NCI-H82 treated with DMSO at 0.1 percent for 48 hours (cell line): Measurements from ENCODE around the gene SQOR.
A peak's percentile ranks its signal among the peaks of the same experiment; 100 is the strongest.

ENCODE experiments used
- DNase-seq: peaks from one replicate; lab custom pipeline; 2025; ENCODE audit not compliant: unreplicated experiment; lab: John Stamatoyannopoulos, UW

Gene SQOR

DNA sequence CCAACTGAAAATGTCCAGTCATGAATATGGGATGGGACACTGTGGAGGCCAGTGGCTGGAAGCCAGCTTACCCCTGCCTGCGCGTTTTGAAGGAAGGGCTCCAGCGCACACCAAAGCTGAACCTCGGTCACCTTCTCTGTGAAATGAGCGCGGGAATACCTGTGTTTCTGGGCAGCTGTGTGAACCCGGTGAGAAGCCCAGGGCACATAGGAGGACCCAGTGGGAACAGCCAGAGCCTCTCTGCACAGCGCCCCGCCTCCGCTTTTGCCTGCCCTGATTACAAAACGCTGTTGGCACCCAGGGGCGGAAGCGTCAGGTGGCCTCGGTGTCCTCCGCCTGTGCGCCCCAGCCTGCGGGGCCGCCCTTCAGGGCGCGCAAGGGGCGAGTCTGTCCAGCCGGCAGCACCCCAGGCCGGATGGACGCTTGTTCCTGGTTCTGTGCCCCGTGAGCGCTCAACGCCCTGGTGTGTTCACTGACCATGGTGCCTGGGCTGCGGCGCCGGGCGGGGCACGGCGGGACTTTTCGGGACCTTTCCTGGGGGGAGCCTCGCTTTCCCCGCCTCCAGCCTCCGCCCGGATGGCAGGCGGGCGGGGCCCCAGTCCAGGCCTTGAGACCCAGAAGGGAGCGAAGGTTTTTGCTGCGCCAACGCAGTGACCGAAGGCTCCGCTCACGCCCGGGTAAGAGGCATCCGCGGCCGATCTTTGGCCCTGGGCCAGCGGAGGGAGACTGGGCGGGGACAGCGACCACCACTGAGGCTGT lies at the start of gene SQOR:
Gene SQOR (plus strand): TSS at position 598 of the 759 bp plus-strand sequence. CDS start 23,895 bp downstream, outside the sequence.
- DNase-seq = no peak

DNA sequence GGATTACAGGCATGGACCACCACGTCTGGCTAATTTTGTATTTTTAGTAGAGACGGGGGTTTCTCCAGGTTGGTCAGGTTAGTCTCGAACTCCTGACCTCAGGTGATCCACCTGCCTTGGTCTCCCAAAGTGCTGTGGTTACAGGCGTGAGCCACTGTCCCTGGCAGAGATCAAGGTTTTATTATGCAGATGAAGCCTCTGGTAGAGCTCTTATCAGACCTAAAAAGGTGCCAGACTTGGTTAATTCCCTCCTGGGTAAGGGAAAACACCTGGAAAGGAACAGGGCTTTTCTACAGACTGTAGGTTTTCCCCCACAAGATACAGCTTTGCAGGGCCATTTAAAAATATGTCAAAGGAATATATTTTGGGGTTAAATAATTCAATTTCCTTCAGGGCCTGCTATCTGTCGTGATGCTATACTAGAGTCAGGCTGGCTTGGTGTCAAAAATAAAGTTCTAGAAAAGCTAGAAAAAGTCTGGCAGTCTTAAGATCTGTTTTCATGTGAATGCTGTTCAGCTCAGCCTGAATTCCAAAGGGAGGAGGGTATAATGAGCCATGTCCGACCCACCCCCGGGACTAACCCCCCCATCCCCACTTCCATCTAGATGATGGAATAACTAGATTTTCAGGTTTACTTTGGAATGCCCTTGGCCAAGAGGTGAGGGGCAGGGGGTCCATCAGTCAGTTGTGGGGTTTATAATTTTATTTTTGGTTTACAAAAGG lies 49.6 kb upstream of the SQOR start:
- no peak for DNase-seq

DNA sequence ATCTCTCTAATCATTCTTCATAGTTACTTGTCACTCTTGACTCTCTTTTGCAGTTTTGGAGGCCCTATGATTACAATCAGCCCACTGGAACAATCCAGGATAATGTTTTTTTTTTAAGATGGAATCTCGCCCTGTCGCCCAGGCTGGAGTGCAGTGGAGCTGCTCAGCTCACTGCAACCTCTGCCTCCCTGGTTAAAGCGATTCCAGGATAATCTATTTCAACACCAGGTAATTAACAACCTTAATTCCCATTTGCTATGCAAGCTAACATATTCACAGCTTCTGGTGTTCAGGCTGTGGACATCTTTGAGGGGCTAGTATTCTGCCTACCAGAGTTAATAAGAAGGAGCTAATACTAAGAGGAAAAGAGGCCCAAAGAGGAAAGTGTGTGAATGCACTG lies 48.7 kb upstream of the SQOR start:
- DNase-seq = no peak

DNA sequence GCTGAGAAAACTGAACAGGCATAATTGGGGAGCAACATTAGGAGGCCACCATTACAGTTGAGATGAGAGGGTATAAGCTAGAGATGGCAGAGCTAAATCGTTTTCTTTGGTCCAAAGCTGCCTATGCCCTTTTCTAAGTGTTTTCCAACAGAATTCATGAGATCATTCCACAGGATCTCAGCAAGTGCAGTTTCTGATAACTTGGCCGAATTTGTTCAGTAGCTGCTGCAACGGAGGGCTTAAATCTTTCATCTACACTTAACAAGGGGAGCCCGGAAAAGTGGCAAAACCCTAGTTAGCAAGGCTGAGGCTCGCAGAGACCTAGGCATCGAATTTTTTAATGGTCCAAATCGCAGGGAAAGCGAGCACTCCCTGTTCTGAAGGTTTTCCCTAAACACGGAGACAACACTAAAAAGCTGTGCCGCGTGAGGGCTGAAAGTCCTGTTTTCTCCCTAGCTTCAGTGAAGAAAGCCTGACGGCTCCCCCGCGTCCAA lies 48.2 kb upstream of the SQOR start:
- DNase-seq = no peak

DNA sequence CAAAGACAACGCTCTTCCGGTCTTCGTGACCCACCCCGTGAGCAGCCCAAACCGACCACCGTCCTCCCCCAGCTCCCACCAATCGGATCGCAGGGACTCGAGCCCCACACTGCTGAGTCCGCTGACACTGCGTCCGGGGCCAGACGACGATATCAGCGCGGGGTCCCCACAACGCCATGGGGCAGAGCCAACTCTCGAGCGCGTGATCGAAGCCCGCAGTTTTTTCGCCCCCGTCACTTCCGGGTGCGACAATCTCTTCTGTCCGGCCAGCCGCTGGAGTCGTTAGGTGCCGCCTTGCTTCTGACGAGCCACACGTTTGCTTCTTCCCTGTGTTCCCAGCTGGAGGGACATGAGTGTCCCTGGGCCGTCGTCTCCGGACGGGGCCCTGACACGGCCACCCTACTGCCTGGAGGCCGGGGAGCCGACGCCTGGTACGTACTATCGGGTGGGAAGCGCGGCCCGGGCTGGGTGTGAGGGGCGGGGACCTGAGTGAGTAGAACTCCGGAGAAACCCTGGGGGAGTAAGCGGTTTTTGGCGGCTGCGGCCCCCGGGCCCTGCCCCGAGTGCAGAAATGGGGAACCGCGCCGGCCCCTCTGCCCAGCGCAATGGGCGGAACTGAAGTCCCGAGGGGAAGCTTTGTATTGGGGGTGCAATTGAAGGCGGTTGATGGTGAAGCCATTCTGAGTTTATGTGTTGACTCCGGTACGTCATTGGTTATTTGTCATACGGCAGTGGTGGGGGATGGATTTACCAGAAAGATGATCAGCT lies 47.5 kb upstream of the SQOR start, which contains the start of gene BLOC1S6:
Gene BLOC1S6 (plus strand): TSS at position 285 of the 768 bp plus-strand sequence. CDS start 65 bp downstream, at position 350.
- DNase-seq = peak; percentile 79

DNA sequence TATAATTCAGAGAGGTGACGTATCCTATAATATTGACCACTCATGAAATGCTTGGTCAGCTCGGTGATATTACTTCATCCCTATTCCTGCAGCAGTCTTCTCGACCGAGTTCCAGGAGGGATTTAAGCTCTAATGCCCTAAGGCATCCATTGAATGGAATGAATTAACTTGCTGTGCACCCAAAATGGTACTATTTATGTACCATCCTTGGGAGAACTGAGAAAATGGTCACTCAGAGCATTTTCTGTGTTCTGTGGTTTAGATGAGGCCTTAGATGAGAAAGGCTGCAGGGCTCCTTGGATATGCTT lies 47.0 kb upstream of the SQOR start:
- no peak for DNase-seq

DNA sequence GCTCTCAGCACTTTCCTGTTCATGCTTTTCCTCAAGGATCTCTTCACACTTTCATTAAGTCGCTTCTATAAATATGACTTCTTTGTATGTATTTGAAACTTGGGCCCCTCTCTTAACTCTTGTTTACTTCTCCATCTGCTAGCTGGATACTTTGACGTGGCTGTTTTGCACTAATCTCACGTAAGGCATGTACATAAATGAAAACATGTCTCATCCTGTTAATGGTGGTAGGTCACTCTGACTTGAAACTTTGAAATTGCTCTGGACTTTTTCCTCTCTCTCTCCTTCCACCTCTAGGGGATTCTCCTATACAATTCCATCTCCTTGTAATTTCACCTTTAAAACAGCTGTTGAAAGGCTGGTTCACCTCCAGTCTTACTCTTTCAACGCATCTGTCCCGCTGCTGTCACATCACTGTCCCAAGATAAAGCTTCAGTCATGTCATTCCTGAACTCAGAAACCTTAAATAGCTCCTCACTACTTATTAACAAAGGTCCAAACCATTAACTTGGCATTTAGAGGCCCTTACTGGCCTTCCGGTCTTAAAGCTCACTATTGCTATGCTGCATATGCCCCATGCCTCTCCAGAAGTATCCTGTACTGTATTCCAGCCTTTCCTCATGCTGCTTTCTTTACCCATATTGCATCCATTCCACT lies 46.5 kb upstream of the SQOR start:
- DNase-seq = no peak

DNA sequence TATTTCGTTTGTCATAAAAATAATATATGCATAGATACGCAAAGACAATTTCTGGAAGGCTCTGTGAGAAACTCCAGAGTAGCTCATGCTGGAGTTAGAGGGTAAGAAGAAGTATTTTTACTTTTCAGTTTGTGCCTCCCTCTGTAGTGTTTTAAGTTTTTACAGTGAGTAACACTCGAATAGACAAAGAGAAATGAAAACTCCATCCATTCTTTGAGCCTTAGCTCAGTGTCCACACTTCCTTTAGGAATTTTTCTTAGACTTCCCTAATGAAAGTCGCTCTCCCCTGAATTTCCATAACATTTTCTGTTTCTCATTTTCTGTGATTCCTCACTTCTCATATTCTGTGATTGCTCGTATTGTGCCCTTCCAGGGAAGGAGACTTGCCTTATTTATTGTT lies 45.6 kb upstream of the SQOR start:
- no peak for DNase-seq

DNA sequence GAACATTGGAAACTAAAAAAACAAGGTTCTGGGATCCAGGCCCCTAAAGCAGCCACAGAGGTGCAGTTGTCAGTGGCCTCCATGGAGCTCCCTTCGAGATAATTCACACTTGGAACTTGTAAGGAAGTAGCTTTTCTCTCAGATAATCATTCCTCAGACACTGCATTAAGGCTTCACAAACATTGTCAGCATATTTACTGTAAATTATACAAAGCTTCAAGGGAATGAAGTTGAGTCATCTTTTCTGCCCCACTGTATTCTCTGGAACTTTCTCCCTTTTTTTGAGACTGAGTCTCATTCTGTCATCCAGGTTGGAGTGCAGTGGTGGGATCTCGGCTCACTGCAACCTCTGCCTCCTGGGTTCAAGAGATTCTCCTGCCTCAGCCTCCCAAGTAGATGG lies 40.5 kb upstream of the SQOR start:
- no peak for DNase-seq

DNA sequence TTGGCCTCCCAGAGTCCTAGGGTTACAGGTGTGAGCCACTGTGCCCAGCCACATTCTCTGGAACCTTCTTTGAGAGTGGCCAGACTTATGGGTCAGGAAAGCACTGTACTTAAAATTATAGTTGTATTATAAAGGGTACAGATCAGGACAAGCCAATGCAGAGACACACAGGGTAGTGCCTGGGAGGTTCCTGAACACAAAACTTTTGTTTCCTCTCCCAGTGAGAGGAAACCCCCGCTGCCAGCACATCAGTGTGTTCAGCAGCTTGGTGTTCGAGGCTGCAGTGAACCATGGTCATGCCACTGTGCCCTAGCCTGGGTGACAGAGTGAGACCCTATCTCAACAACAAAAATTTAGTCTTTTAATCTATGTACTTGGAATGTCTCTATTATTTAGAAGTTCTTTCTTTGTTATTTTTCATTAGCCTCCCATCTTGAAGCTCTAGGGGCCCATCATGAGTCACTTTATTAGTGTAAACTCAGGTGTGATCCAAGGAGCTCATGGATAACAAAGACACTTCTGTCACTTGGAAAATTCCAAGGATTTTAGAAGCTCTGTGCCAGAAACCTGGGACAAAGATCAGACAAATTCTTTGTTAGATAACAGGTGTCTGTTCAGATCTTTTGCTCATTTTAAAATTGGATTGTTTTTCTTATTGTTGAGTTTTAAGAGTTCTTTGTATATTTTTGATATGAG lies 39.8 kb upstream of the SQOR start:
- no peak for DNase-seq

DNA sequence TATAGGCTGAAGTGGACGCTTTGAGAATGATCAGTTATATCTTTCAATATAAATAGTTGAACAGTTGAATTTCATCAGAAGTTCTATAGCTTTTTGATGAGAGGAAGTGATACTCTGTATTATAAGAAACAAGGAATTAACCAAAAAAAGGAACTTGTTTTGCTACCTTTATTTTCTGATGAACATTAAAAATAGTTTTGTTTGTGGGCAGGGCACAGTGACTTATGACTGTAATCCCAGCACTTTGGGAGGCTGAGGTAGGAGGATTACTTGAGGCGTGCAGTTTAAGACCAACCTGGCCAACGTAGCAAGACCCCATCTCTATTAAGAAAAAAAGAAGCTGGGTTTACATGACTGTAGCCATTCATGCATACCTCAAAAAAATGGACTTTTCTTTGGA lies 30.9 kb upstream of the SQOR start:
- DNase-seq = no peak

DNA sequence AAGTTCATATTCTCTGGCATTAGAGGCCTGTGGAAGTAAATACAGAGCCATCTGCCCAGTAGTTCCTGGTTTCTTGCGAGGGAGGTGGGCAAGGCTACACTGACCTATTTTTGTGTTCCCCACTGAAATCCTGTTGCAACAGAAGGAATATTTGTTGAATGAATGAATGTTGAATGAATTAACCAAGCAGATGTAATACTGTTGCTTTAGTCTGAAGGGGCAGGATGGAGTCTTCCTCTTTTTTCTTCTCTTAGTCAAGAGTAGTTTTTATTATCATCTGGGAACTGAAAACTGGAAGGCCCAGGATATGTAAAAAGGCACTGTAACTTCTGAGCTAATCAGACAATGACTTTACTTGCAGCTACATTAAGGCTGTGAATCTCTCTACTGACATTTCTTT lies 30.5 kb upstream of the SQOR start:
- no peak for DNase-seq

DNA sequence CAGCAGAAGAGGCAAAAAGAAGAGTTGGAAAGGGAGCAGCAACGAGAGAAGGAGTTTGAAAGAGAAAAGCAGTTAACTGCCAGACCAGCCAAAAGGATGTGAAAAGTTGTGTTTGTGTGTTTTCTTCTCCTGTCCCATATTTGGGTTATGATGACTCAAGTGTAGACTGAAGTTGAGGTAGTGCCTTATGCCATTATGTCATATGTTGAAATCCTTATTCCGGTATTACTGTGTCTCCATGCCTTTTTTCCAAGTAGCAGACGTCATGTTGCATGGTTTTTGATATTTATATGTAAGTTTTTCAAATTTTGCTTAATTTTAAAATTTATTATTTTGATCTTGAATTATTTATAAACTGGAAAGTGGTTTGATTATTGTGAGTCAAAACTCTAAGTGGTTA lies 28.4 kb upstream of the SQOR start:
- DNase-seq = no peak

DNA sequence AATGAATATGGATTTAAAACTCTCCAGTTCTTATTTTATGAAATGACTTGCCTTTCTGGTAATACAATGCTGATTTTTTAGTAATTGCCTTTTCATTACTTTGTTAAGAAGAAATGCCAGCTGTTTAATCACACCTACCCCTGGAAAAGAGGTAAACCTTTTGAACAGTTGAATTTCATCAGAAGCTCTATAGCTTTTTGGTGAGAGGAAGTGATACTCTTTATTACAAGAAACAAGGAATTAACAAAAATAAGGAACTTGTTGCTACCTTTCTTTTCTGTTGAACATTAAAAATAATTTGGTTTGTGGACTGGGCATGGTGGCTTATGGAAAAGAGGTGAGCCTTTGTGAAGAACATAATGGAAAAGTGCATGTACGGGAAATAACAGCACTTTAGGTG lies 28.0 kb upstream of the SQOR start:
- no peak for DNase-seq

DNA sequence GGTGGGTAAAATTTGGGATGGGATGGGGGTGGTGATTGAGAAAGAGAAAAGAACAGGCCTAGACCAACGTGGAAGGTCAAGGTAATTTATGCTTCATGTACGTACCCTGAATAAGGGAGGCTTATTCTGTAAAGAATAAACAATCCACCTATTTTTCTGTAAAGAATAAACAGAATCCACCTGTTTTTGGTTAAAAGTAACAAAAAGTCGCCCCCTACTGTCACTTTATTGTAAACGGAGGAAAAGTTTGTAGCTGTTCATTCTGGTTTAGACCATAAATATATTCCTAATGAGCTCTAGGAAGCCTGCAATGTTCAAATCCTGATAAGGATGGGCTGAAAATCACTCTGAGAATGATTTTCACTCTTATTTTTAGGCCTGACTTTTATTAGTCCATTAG lies 23.5 kb upstream of the SQOR start:
- no peak for DNase-seq

DNA sequence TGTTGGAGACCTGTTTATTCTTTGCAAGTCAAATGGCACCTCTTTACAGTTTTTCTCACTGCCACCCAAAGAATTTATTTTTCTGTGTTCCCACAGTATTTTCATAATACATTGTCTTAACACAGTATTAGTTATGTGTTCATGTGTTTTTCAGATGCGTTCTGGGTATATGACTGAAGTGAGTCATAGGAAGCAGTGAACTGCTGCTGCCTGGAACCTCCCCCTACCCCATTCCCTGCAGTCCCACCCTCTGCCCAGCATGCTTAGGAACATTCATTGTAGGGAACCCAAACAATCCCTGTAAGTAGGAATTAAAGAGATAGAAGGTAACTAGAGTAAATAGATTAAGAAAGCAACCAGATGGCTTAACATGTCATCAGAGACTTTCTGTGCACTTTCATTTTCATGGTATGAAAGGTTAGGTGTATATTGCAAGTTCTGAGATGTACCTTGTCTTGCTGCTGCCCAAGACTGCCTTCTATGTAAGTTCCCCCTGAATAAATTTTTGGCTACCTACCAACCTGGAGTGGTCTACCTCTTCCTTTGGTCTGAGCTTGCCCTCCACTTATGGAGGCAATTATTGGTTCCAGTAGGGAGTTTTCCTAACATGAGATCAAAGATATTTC lies 21.9 kb upstream of the SQOR start:
- peak; percentile 91 for DNase-seq

DNA sequence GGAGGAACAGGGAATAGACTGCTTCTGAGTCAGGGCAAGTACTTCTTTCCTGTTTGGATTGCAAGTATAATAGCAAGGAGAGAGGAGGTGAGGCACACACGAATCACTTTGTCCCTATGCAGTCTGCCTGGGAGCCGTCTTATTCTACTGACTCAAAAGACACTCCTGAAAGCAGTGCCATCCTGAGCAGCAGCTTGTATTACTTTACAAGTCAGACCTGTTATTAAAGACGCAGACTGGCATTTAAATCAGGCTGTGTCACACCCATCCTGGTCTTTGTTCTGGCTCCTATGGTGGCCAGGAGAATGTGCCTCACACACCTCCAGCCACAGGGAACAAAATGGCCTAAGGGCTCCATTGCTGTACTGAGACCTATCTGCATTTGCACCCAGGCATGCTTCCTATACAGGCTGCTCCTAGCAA lies 17.9 kb upstream of the SQOR start:
- no peak for DNase-seq

DNA sequence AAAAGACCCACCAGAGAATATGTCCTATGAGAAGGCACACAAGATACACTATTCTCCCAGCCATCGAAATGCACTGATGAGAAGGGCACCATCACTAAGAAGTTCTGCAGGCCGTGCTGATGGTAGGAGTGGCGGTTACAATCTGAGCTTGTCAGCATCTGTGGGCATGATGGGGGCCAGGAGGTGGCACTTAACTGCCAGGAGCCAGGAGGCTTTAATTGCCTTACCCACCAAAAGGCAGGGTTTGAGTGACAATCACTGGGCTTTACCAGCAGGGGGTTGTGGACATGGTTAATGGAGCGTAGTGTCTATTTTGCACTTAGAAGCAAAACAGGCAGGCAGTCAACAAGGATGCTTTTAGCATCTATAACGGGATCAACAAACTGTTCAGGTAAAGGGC lies 16.0 kb upstream of the SQOR start:
- no peak for DNase-seq

DNA sequence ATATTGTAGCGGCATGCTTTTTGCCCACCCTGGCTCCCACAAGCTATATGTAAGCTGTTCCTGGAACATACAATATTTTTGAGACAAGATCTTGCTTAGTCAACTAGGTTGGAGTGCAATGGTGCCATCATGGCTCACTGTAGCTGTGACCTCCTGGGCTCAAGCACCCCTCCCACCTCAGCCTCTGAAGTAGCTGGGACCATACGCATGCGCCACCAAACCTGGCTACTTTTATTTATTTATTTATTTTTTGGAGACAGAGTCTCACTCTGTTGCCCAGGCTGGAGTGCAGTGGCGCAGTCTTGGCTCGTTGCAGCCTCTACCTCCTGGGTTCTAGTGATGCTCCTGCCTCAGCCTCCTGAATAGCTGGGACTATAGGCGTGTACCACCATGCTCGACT lies 6.7 kb upstream of the SQOR start:
- no peak for DNase-seq
